ENCODE measurements around the gene SLC22A23.

Gene SLC22A23

DNA sequence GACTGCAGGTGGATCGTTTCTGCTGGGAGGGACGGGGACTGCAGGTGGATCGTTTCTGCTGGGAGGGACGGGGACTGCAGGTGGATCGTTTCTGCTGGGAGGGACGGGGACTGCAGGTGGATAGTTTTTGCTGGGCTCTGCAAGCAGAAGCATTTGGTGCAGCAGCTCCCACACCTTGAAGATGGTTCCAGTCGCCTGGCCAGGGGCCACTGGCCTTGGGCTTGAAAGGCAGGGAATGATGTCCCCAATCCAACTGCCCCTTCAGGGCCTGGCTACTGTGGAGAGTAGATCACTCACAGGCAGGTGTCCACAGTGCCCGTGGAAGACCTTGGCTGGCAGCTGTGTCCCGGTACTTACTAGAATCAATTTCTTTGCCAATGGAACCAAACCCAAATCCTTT is 129.9 kb downstream of the SLC22A23 start:
- no peak overlapping the region for H3K27ac ChIP-seq
- TF ChIP-seq, protein P1, sequence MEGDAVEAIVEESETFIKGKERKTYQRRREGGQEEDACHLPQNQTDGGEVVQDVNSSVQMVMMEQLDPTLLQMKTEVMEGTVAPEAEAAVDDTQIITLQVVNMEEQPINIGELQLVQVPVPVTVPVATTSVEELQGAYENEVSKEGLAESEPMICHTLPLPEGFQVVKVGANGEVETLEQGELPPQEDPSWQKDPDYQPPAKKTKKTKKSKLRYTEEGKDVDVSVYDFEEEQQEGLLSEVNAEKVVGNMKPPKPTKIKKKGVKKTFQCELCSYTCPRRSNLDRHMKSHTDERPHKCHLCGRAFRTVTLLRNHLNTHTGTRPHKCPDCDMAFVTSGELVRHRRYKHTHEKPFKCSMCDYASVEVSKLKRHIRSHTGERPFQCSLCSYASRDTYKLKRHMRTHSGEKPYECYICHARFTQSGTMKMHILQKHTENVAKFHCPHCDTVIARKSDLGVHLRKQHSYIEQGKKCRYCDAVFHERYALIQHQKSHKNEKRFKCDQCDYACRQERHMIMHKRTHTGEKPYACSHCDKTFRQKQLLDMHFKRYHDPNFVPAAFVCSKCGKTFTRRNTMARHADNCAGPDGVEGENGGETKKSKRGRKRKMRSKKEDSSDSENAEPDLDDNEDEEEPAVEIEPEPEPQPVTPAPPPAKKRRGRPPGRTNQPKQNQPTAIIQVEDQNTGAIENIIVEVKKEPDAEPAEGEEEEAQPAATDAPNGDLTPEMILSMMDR (conservative IDR thresholded peaks at IDR 0.05), result no peak

DNA sequence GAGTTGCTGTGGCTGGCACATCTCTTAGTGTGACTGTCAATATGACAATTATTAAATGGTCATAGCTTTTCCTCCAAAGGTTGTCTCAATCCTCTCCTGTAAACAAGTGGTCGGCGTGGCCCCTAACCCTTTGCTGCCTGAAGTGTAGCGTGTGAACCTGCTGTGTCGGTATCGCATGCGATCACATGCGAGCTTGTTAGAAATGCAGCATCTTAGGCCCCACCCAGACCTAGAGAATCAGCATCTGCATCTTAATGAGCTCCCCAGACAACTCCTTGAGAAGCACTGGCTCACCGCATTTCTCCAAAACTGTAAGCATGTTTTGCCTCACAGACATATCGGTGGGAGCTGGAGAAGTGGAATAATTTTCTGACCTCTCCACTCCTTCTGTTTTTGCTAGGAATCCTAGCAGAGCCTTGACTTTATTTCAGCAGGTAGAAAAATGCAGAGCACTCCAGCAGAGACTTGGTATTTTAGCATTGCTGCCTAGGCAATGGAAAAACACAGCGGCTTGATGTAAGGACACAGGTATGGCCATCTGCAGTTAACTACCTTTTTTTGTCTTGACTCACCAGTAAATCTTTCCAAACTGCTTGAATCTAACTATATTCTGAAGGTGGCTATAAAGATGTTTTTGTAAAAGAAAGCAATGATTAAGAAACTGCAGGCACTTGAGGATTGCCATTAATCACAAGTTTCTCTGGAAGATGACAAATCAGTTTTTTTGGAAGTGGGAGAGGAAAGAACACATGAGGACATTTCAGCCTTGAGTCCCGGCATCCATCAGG is 130.5 kb downstream of the SLC22A23 start:
- TF ChIP-seq, protein P1 (conservative IDR thresholded peaks at IDR 0.05), result no peak
- H3K27ac ChIP-seq, result no peak overlapping the region

DNA sequence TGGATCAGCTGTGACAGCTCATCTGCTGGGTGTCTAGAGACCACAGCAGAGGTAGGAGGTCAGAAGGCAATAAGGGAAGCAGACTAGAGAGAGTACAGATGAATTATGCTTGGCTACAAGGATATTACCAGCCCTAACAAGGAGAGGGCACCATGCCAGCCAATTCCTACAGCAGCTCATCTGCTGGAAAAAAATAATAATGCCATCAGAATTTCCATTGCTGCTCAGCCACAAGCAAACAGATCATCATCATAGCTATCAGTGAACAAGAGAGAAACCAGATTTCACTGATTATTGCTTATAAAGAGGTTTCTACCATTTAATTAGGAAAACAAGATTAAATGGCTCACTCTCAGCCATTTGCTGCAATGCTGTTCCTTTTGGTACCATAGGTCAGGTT is 131.6 kb downstream of the SLC22A23 start:
- TF ChIP-seq, protein P1 (conservative IDR thresholded peaks at IDR 0.05), result no peak
- H3K27ac ChIP-seq, result no peak overlapping the region

DNA sequence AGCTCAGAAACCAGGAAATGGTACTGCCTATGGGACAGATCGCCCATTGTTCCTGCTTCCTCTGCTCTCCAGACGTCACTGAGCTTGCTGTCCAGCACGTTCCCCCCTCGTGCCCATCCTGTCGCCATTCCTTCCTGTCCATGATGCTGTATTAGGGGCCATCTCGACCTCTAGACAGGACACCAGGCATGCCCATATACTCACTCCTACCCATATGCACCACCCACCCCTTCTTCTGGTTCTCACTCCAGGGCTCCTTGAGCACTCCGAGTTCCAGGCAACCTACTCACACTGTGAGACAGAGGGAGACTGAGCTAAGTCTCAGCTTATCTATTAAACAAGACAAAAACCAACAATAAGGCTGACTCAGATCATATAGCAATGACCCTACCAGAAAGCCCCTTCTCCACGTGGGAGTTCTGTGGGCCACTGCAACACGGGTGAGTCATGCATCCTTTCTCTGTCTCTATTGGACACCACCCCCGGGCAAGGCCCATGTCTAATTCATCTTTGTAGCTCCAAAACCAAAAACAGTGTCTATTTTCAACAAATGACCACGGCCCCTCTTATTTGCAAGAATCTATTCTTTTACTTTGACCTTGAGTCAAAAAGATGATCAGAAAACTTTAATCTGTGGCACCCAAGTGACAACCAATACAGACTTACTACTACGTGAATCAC is 132.4 kb downstream of the SLC22A23 start:
- TF ChIP-seq, protein P1 (conservative IDR thresholded peaks at IDR 0.05), result no peak
- no peak overlapping the region for H3K27ac ChIP-seq

DNA sequence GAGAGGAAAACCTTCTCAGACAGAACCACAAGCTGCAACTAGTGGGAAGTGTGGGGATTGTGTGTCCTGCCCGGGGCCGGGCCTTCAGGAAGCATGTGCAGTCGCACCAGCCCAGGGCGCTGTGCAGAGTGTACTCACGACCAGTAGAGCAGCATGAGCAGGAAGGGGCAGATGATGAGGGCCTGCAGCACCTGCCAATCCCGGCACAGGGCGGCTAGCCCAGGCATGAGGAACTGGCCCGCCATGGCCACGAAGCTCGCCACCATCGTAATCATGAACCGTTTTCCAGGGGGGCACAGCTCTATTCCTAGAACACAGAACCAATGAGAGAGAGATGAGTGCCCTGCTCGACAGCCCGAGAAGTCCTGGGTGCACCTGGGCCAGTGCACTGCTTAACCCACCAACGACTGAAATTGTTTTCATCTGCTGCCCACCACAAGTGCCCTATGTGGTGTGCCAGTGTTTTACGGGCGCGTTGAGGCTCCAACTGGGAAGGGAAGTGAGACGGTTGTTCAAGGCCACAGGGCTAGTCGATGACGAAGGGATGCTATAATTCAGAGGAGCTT is 133.1 kb downstream of the SLC22A23 start:
- TF ChIP-seq, protein P1 (conservative IDR thresholded peaks at IDR 0.05), result no peak
- no peak overlapping the region for H3K27ac ChIP-seq

DNA sequence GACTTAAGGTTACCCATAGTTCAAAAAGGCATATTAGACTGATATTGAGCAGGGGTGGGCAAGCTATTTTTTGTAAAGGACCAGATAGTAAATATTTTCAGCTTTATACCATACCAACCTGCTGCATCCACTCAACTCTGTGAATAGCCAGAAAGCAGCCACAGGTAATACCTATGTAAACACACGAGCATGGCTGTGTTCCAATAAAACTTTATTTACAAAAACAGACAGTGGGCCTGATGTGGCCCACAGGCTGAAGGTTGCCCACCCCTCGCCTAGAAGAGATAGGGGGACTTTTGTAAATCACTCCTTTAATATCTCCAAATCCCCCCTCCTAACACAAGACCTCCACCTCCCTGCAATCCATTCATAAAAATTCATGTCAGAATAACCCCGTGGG is 133.7 kb downstream of the SLC22A23 start:
- H3K27ac ChIP-seq, result no peak overlapping the region
- TF ChIP-seq, protein P1 (conservative IDR thresholded peaks at IDR 0.05), result no peak

DNA sequence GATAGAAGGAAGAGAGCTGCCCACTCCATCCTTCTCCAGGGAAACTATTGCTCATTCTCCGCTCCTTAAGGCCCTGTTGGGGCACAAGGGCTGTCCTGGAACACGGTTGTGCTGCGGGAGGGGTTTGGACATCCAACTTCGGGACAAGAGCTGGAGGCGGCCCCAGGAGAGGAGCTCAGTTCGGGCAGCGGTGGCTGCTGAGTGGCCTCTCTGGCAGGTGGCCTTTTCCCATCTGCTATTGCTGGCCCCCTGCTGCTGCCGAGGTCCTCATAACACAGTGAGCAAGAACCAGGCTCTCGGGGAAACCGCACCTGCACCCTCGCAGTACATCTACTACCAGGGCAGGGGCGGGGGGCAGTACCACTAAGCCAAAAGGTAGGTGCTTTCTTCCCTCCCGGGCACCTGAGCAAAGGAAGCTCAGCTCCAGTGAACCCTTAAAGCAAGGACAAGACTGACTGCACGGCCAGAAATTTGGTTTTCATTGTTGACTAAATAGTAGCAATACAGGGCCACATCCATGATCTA is 134.4 kb downstream of the SLC22A23 start:
- TF ChIP-seq, protein P1 (conservative IDR thresholded peaks at IDR 0.05), result no peak
- no peak overlapping the region for H3K27ac ChIP-seq
